Hematopoietic multipotent progenitor cell treated with erythropoietin and hydrocortisone succinate and interleukin-3 and kit ligand, for 4 days (in vitro differentiated cells): ENCODE measurements around the gene FAM9C.
"Not testable (repeated sequence)": the region's sequence is repeated elsewhere in the genome, so short reads cannot be mapped to it uniquely, and the experiment has no call there.

Experiments
- DNase-seq: peaks from one replicate; pipeline ENCODE4 v3.0.0-alpha.2; 2015

Gene FAM9C

GRCh38 chrX:13074297-13075262 is 30.2 kb upstream of the FAM9C start:
- no peak for DNase-seq

DNA sequence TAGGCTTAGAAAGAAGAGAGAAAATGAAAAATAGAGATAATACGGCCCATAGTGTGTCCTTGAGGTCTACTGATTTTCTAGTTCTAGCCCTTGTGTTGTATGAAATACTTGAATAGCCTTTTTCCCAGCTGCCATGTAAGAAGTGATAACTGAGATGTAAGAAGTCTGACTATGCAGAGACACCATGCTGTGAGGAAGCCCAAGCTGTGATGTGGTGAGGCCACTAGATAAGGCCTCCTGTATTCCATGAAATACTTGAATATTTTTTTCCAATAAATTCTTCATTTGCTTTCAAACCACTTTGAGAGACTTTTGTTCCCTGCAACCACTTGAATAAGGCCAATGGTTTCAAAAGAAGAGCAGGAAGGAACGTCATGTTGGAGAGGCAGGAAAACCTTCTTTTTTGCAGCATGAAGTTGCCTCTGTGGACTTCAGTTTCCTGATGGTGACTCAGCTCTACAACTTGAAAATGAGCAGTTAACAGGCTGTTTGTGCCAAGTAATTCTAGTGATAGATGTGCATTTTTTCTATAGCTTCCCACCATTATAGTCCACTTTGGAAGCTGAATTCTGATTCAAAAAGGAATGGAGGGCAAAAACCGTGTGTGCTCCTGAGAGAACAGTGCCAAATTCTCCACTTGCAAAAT is 25.5 kb upstream of the FAM9C start:
- no peak for DNase-seq

DNA sequence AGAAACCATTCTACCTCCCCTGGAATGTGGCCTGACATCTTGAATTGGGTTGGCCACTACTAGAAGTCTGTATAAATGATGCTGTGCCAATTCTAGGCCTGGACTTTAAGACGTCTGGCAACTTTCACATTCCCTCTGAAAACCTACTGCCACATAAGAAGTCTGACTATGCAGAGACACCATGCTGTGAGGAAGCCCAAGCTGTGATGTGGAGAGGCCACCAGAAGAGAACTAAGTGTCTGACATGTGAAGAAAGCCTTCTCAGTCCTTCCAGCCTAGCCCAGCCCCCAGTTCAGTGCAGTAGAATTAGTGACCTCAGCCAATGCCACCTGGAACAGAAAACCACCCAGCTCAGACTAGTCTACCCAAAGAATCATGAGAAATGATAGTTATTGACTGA is 24.2 kb upstream of the FAM9C start:
- DNase-seq, result no peak

GRCh38 chrX:13067773-13068172 is 23.4 kb upstream of the FAM9C start:
- no peak for DNase-seq

DNA sequence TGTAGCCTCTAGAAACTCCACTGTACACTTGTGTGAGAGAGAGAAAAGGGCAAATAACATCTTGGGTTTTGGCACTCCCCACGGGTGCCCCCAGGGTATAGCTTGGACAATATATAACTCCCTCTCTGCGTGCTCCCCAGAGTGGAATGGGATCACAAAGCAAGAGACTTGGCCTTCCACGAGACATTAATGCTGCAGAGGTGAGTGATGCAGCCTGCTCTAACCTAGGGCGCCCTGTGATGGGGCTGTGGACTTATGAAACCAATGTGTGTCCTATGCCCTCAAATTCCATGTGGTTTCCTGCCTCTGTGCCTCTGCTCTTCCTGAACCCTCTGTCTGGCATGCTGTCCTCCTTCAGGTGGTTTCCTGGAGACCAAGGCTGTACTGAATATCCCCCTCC is 22.0 kb upstream of the FAM9C start:
- DNase-seq, result no peak

DNA sequence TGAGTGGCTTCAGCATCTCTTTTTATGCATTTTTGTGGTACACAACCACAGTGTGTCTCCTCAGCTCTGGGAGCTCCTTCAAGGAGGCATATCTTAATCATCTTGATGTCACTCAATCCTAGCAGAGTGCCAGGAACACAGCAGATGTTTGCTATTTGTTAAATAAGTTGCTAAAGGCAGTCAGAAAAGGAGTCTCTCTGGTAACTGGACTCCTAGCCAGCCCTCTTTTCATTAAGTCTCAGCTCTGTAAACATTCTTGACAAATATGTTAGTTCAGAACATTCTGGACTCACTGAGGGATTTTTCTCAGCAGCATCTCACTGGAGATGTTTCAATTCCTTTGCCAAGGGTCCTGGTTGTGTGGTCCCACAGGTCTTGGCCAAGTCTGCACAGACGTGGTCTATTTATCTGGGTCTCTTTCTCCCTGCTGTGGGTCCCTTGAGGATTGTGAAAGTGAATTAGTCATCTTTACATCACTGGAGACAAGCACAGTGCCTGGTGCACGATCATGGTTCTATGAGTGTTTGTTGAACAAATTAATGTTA is 20.3 kb upstream of the FAM9C start:
- DNase-seq, result no peak

DNA sequence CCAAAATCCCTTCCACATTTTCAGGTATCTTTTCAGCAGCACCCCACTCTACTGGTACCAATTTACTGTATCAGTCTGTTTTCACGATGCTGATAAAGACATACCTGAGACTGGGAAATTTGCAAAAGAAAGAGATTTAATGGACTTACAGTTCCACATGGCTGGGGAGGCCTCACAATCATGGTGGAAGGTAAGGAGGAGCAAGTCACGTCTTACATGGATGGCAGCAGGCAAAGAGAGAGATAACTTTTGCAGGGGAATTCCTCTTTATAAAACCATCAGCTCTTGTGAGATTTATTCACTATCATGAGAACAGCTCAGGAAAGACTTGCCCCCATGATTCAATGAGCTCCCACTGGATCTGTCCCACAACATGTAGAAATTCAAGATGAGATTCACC is 18.7 kb upstream of the FAM9C start:
- DNase-seq, result not testable (repeated sequence)

DNA sequence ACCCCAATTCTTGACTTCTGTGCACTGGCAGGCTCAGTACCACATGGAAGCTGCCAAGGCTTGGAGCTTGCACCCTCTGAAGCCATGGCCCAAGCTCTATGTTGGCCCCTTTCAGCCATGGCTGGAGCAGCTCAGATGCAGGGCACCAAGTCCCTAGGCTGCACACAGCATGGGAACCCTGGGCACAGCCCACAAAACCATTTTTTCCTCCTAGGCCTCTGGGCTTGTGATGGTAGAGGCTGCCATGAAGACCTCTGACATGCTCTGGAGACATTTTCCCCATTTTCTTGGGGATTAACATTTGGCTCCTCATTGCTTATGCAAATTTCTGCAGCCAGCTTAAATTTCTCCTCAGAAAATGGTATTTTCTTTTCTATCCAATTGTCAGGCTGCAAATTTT is 17.9 kb upstream of the FAM9C start:
- not testable (repeated sequence) for DNase-seq

DNA sequence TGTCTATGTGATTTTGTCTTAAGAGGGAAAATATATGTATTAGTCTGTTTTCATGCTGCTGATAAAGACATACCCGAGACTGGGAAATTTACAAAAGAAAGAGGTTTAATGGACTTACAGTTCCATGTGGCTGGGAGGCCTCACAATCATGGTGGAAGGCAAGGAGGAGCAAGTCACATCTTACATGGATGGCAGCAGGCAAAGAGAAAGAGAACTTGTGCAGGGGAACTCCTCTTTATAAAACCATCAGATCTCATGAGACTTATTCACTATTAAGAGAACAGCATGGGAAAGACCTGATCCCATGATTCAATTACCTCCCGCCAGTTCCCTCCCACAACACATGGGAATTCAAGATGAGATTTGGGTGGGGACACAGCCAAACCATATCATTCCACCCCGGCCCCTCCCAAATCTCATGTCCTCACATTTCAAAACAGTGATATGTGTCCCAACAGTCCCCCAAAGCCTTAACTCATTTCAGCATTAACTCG is 16.8 kb upstream of the FAM9C start:
- DNase-seq, result not testable (repeated sequence)

DNA sequence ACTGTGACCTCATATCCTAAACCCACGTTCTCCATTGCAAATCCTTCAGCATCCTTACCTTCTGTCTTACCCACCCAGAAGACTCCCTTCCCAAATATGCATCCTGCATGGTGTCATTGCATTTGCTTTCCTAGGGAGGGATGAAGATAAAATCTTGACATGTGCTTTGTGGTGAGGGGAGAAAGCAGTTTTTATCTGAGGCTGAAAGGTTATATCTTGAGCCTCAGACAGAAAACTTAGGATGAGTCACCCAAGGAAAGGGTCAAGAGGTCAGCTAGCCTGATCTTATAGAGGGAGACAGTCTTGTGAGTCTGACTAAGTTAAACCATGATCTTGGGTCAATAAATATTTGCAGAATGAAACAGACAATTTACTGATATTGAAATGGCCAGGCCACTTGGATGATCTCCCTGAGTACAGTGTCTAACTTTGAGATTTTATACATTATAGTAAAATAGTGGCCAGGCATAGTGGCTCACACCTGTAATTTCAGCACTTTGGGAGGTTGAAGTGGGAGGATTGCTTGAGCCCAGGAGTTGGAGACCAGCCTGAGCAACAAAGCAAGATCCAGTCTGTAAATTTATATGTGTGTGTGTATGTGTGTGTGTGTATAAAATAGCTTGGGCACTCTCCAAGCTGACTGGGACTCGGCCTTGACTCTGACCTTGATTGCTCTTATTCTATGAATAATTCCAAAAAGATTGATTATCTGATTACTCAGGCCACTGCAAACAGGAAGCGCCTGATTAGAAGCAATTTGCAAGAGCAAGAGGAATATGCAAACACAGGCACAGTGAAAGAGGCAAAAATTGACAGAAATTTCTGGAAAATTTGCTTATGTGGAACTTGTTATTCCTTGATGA is 15.4 kb upstream of the FAM9C start:
- peak; percentile 29 for DNase-seq

GRCh38 chrX:13055486-13055885 is 11.1 kb upstream of the FAM9C start:
- no peak for DNase-seq

DNA sequence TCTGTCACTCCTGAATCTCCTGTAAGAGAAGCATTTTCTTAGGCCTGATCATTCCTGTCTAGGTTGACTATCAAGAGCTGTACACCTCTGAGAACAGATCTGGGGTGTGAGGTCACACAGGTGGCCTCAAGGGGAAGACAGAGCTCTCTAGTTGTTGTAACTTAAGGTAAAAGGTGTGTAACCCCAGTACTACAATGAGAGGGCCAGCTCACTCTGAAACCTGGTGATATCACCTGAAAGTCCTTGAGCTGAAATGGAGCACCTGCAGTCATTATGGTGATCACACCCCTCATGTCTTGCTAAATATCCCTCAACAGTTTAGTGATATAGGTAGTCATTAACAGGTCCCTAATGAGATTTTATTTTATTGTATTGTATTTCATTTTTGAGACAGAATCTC is 8.8 kb upstream of the FAM9C start:
- DNase-seq, result no peak

DNA sequence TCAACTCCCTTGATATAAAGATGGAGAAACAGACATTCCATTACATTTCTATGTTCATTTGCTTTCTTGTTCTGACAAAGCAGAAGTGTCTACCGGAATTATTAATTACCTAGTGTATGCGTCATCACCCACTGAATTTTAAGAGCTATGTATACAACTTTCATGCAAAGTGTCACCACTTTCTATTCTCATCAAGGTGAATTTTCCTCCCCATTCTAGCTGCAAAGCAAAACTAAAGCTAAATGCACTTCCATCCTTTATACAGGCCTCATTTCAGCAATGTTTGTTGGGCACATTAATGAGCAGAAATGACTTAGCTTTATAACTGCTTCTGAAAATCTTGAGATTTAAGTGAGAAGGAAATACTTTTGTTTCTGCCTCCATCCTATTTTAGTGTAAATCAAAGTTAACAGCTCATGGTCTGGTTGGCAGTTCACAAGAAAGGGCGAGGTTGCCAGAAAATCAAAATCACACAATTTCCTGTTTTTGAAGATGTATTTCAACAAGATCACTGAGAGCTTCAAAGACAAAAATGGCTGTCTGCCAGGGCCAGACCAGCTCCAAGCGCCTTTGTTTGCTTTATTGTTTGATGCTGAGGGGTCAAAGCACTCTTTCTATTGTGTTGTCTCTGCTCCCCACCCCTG is 7.2 kb upstream of the FAM9C start:
- peak; percentile 37 for DNase-seq

GRCh38 chrX:13051167-13051528 is 6.7 kb upstream of the FAM9C start:
- DNase-seq, result no peak

- no peak for DNase-seq
These were observed 5.7 kb upstream of the FAM9C start for GRCh38 chrX:13050151-13050550.

DNA sequence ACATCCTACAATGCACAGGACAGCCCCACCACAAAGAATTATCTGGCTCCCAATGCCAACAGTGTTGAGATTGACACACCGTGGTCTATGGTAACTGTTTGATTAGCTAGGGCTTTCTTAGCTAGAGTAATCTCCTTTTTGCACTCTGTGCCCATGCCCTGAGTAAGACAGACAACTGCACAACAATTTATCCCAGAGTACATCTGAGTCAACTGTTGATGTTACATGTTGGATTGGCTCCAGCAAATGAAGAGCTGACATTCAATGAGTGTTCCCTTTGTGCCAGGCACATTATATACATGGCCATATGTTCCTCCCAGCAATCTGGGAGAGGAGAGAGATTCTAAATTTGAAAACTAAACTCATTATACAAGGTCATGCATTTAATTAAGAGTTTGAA is 3.9 kb upstream of the FAM9C start:
- DNase-seq, result peak; percentile 53

GRCh38 chrX:13047759-13048158 is 3.3 kb upstream of the FAM9C start:
- DNase-seq, result no peak

DNA sequence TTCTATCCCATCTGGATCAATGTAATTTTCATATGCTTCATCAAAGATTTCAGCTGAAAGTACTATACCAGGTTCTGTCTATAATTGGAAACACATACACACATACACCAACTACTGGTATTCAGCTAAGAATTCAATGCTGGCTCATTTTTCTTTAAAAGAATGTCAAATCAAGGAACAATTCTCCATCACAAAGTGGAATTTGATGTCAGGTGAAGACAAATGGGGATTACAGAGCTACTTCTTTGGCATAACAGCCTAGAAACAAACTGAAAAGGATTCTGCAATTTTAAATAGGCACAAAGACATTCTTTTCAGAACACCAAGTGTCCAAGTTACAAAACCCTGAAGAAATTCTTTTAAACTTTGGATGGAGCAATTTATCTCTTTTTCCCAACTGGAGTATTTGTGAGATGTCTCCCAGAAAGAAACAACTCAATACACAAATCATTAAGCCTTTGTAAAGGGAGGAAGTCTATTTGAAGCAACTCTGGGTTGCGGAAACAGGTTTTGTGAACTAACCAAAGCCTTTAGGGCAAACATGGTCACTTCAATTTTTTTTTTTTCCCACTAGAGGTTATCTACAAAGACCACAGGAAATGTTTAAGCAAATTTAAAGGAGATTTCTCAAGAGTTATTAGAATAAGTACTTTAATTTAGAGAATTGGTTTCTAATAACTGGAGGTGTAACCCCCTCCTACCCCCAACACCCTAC is 1.9 kb upstream of the FAM9C start:
- DNase-seq, result peak; percentile 38

- no peak for DNase-seq
These were observed 482 bp downstream of the FAM9C start for GRCh38 chrX:13043938-13044337.

DNA sequence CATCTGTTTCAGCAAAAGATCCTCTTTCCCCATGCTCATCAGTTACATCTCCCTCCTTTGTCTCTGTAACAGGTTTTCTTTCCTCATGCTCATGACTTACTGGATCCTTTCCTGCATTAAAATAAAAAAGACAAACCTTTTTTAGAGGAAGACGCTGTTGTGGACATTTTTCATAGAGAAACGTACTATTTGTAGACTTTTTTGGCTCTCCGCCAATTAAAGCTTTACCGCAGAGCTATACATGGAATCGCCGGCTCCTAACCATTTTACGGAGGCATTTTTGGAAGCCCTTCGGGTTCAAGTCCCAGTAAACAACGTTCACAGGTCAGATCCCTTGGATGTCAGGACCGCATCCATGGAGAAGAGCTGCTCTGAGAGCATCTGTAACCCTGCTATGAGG is 1.3 kb downstream of the FAM9C start:
- DNase-seq, result no peak

DNA sequence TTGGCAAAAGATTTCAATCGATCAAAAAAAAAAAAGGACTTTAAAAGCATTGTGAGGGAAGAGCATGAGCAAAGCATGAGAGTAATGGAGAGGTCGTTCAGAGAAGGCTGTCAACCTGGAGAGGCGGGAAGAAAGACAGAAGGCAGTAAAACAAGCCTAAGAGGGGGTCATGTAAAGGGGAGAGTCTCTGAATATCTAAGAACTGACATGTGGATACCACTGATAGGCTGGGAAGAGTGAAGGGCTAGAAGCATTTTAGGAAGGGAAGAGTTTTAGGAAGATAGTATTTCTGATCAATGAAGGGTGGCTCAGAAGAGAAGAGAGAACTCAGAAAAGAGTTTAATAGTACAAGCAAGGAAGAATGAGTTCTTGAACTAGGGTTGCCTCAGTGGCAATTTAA is 7.5 kb downstream of the FAM9C start:
- no peak for DNase-seq

DNA sequence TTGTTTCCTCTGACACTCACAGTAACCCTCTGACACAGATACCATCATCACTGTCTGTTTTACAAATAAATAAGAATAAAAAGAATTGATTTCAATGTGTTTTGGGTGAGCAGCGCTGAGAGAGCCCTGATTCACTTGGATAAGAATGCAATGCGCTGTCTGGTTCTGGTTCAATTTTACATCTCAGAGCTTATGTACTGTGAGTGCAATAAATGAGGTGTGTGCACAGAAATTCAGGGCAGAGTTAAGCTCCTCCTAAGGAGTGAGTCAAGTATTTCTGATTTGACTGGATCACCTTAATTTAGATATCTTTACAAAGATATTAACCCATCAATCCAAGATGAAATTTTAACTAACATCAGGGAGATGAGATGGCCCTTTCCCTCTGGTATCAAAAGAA is 11.2 kb downstream of the FAM9C start:
- DNase-seq, result no peak
